Tibial artery (tissue), 4 donors: ENCODE data around the gene LPP.
A peak's percentile ranks its signal among the peaks of the same experiment; 100 is the strongest.

Experiments used
- DNase-seq, 2 donors: peaks; one replicate each; pipeline ENCODE4 v3.0.0-alpha.2; 2019
- H3K27ac ChIP-seq, 2 donors: fragments of 200-600 bp; sonication (generic) in 1 of 2; 1 replicate in 1 of 2; 2 replicates in 1 of 2; pipeline ENCODE4 v1.5.1; 2018 to 2019; ENCODE audit warnings: mild to moderate bottlenecking in 1 of 2
- H3K27me3 ChIP-seq, 2 donors: fragments of 200-600 bp; sonication (generic) in 1 of 2; one replicate each; pipeline versions ENCODE4 v1.5.1 to v1.6.0; 2016 to 2019
- H3K36me3 ChIP-seq, 3 donors: fragments of 200-600 bp; sonication (generic) in 2 of 3; one replicate each; pipeline ENCODE4 v1.5.1; 2016 to 2019; ENCODE audit warnings: mild to moderate bottlenecking in 2 of 3
- H3K4me1 ChIP-seq, 4 donors: fragments of 200-600 bp; sonication (generic) in 2 of 4; 1 replicate in 3 of 4; 2 replicates in 1 of 4; pipeline ENCODE4 v1.5.1; 2016 to 2019
- H3K4me3 ChIP-seq, 2 donors: fragments of 200-600 bp; sonication (generic) in 1 of 2; 1 replicate in 1 of 2; 2 replicates in 1 of 2; pipeline ENCODE4 v1.5.1; 2018 to 2019; ENCODE audit warnings: mild to moderate bottlenecking in 2 of 2
- H3K9me3 ChIP-seq, 3 donors: fragments of 200-600 bp; sonication (generic) in 1 of 3; one replicate each; pipeline ENCODE4 v1.5.1; 2016 to 2019
- CTCF ChIP-seq, 2 experiments: fragments of 200-600 bp in 1 of 2; fragments of 450-650 bp in 1 of 2; IDR thresholded peaks; one replicate each; pipeline ENCODE4 v1.5.1; 2017 to 2019; ENCODE audit warnings: antibody characterized with exemption in 2 of 2, mild to moderate bottlenecking in 1 of 2, moderate library complexity in 1 of 2
- intact Hi-C: fragments of 100-400 bp; cut with DNase I; formaldehyde crosslinking; loops from one replicate; pipeline ENCODE4 v1.15.0; 2023; ENCODE audit warnings: low total_unique reads

Gene LPP

GRCh38 chr3:188584162-188584529 lies 430.2 kb downstream of the LPP start:
- no peak for TF ChIP-seq CTCF (IDR thresholded peaks at IDR 0.05)
- peak overlapping the region; percentile 41 to 84 for H3K27ac ChIP-seq
- H3K9me3 ChIP-seq, result no peaks in the 10 kb centered on the region
- H3K4me3 ChIP-seq, result no peak overlapping the region
- no peaks in the 10 kb centered on the region for H3K36me3 ChIP-seq
- no peak for DNase-seq
- H3K27me3 ChIP-seq, result no peaks in the 10 kb centered on the region
- H3K4me1 ChIP-seq, result peaks cover 0 to 93% (median 45%) of the 10 kb centered on the region in 4 donors
- intact Hi-C loops, result no loop called here

- intact Hi-C loops, result no loop called here
- Histone ChIP-seq H3K27me3 (no peaks in the 10 kb centered on the region), H3K4me1 (peaks cover 0 to 93% (median 41%) of the 10 kb centered on the region in 4 donors), H3K27ac (peak overlapping the region; percentile 41 to 84), H3K4me3 (no peak overlapping the region), H3K36me3 (no peaks in the 10 kb centered on the region), H3K9me3 (no peaks in the 10 kb centered on the region)
- no peak for TF ChIP-seq CTCF (IDR thresholded peaks at IDR 0.05)
- no peak for DNase-seq
These were observed 431.2 kb downstream of the LPP start for GRCh38 chr3:188584958-188585689.

- intact Hi-C loops, result no loop called here
- Histone ChIP-seq H3K4me3 (no peak overlapping the region), H3K27ac (peak overlapping the region; percentile 18 to 49), H3K4me1 (peaks cover 3 to 93% (median 36%) of the 10 kb centered on the region in 4 donors), H3K27me3 (no peaks in the 10 kb centered on the region), H3K36me3 (no peaks in the 10 kb centered on the region), H3K9me3 (no peaks in the 10 kb centered on the region)
- no peak for DNase-seq
- TF ChIP-seq CTCF (IDR thresholded peaks at IDR 0.05), result no peak
These were observed 435.1 kb downstream of the LPP start for GRCh38 chr3:188589071-188589470.

GRCh38 chr3:188589771-188590170 lies 435.8 kb downstream of the LPP start:
- DNase-seq, result no peak
- Histone ChIP-seq H3K27ac (peak overlapping the region in 1 of 2 donors; percentile 49), H3K4me3 (no peak overlapping the region), H3K27me3 (no peaks in the 10 kb centered on the region), H3K4me1 (peaks cover 4 to 93% (median 37%) of the 10 kb centered on the region in 4 donors), H3K9me3 (no peaks in the 10 kb centered on the region), H3K36me3 (no peaks in the 10 kb centered on the region)
- no peak for TF ChIP-seq CTCF (IDR thresholded peaks at IDR 0.05)
- intact Hi-C loops, result no loop called here

- no peak for DNase-seq
- no peak for TF ChIP-seq CTCF (IDR thresholded peaks at IDR 0.05)
- Histone ChIP-seq H3K9me3 (no peaks in the 10 kb centered on the region), H3K4me1 (peaks cover 4 to 93% (median 35%) of the 10 kb centered on the region in 4 donors), H3K27ac (peak overlapping the region in 1 of 2 donors; percentile 14), H3K27me3 (no peaks in the 10 kb centered on the region), H3K4me3 (no peak overlapping the region), H3K36me3 (no peaks in the 10 kb centered on the region)
- intact Hi-C loops, result no loop called here
These were observed 436.6 kb downstream of the LPP start for GRCh38 chr3:188590557-188590956.
